GM06990 (cell line): ENCODE measurements around the gene CUX1.

Experiments used
- DNase-seq: peaks from one replicate; pipeline ENCODE4 v3.0.0-alpha.2; 2011; ENCODE audit not compliant: insufficient read length; ENCODE audit errors: extremely low read depth
- H3K27me3 ChIP-seq: replicated peaks from 2 replicates; pipeline ENCODE4 v1.6.0; 2011; ENCODE audit warnings: low read length; ENCODE audit not compliant: control insufficient read depth, insufficient read depth
- H3K36me3 ChIP-seq: 2 replicates; pipeline ENCODE4 v1.5.1; 2011; ENCODE audit warnings: low read length; ENCODE audit not compliant: control insufficient read depth, insufficient read depth
- H3K4me3 ChIP-seq: replicated peaks from 2 replicates; pipeline ENCODE4 v1.5.1; 2011; ENCODE audit warnings: low read depth, mild to moderate bottlenecking, control low read depth, low read length
- CTCF ChIP-seq: IDR thresholded peaks from 2 replicates; pipeline ENCODE4 v1.5.1; 2011; ENCODE audit warnings: low read length, control low read depth, mild to moderate bottlenecking, inconsistent platforms; ENCODE audit not compliant: insufficient read depth, poor library complexity, severe bottlenecking

The CUX1 gene

GRCh38 chr7:102101926-102102325 lies 284.5 kb downstream of the CUX1 start:
- Histone ChIP-seq H3K4me3 (no peak overlapping the region), H3K36me3 (peaks cover 5% of the 10 kb centered on the region), H3K27me3 (no peaks in the 10 kb centered on the region)
- DNase-seq = no peak
- TF ChIP-seq CTCF = no peak

- Histone ChIP-seq H3K36me3 (peaks cover 3% of the 10 kb centered on the region), H3K4me3 (no peak overlapping the region), H3K27me3 (no peaks in the 10 kb centered on the region)
- no peak for DNase-seq
- TF ChIP-seq CTCF = no peak
These were observed 285.6 kb downstream of the CUX1 start for GRCh38 chr7:102103027-102103372.

GRCh38 chr7:102104245-102104644 lies 286.8 kb downstream of the CUX1 start:
- no peak for DNase-seq
- H3K27me3 ChIP-seq = no peaks in the 10 kb centered on the region
- no peak overlapping the region for H3K4me3 ChIP-seq
- no peak for TF ChIP-seq CTCF
- peaks cover 2% of the 10 kb centered on the region for H3K36me3 ChIP-seq

GRCh38 chr7:102106625-102107024 lies 289.2 kb downstream of the CUX1 start:
- no peak for DNase-seq
- Histone ChIP-seq H3K27me3 (no peaks in the 10 kb centered on the region), H3K36me3 (peaks cover 2% of the 10 kb centered on the region), H3K4me3 (no peak overlapping the region)
- no peak for TF ChIP-seq CTCF

GRCh38 chr7:102107474-102108104 lies 290.2 kb downstream of the CUX1 start:
- DNase-seq = no peak
- Histone ChIP-seq H3K27me3 (no peaks in the 10 kb centered on the region), H3K4me3 (no peak overlapping the region), H3K36me3 (peaks cover 2% of the 10 kb centered on the region)
- no peak for TF ChIP-seq CTCF
